ENCODE data around the gene UBAC2. TPM values are rescaled to one million over a fixed set of nuclear protein-coding genes. Genes with fewer than 3 reads are reported as not detected.

UBAC2 gene
- total and polyA plus RNA-seq, 2 of the 4 experiments (the other 2 are of a cell fraction): 20.8 to 36.3 TPM

DNA sequence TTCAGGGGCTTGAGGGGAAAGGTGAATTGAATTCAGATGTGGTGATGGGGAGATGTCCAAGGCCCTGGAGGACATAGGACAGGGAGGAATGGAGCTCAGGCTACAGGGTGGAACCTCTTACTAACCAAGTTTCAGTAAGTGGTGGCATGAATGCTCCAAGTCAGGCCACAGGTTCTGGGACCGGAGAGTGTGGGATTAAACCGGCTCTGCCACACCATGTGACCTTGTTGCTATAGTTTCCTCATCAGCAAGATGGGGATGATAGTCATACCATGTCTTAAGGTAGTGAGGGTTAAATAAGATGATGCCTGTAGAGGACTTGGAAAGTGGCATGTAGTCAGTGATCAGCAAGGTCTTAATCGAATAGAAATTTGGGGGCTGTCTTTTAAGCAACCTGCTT, 90.2 kb downstream of the UBAC2 start:
- Histone ChIP-seq H2AK9ac (replicated peaks; ENCODE audit: low read depth, low read length, poor library complexity) (no peak overlapping the region), H3K79me1 (ENCODE audit: low read depth in 1 of 2, low read length in 2 of 2) (peaks cover 14 to 15% of the 10 kb centered on the region in 2 experiments; a peak in 3 of 4 replicates), H3K4me3 (ENCODE audit: insufficient read depth, low read depth, low read length) (no peak overlapping the region), H4K5ac (ENCODE audit: low read depth, low read length) (no peak overlapping the region), H2AFZ (replicated peaks; ENCODE audit: low read length, poor library complexity) (no peak overlapping the region), H4K91ac (ENCODE audit: insufficient read depth, low read depth, low read length) (no peak overlapping the region), H3K14ac (replicated peaks; ENCODE audit: low read depth, low read length) (no peak overlapping the region), H3K36me3 (ENCODE audit: control insufficient read depth, insufficient read depth, low read length) (no peaks in the 10 kb centered on the region; the same call in 1 of the 2 replicates), H3K27ac (ENCODE audit: insufficient read depth, low read length) (no peak overlapping the region), H3K9ac (ENCODE audit: low read depth, low read length) (no peak overlapping the region), H4K20me1 (ENCODE audit: insufficient read depth, low read length) (no peaks in the 10 kb centered on the region), H2BK120ac (ENCODE audit: low read depth, low read length) (no peak overlapping the region), H3K27me3 (ENCODE audit: control insufficient read depth, insufficient read depth, low read length) (no peaks in the 10 kb centered on the region), H3K23ac (ENCODE audit: low read depth, low read length) (no peak overlapping the region; the same call in 1 of the 2 replicates), H2BK15ac (ENCODE audit: low read depth, low read length) (no peak overlapping the region), H2AK5ac (ENCODE audit: low read depth, low read length) (no peak overlapping the region), H3K4me1 (ENCODE audit: control insufficient read depth, insufficient read depth, low read length) (peaks cover under 1% of the 10 kb centered on the region; the same call in 1 of the 2 replicates), H3K56ac (ENCODE audit: extremely low read depth, insufficient read depth, low read length) (no peak overlapping the region), H3K9me1 (ENCODE audit: insufficient read depth, low read length) (peaks cover 4% of the 10 kb centered on the region; the same call in 1 of the 2 replicates), H2BK20ac (ENCODE audit: low read depth, low read length) (no peak overlapping the region), H3K4me2 (ENCODE audit: low read depth, low read length) (no peak overlapping the region), H3K9me3 (ENCODE audit: control insufficient read depth, insufficient read depth, low read length) (no peaks in the 10 kb centered on the region), H3K18ac (ENCODE audit: low read depth, low read length) (no peak overlapping the region), H2BK5ac (ENCODE audit: low read depth, low read length, poor library complexity, severe bottlenecking) (no peak overlapping the region), H3K4ac (ENCODE audit: low read depth, low read length) (no peak overlapping the region), H4K8ac (ENCODE audit: low read depth in 2 of 2, low read length in 2 of 2) (no peak overlapping the region)
- DNase-seq (no peak), ATAC-seq (ENCODE audit: low read depth) (no peak)
- intact Hi-C loops (cut with micrococcal nuclease): no loop called here
- ChIA-PET CTCF (no interaction called here), POLR2A (ENCODE audit: unreplicated experiment) (no interaction called here)
- in situ Hi-C loops (cut with MboI; ENCODE audit: low sequenced_read_pairs): no loop called here
- no TSS peak for BruUV-seq (replicated peaks)
- 86% methylated on average over 1 of the region's 3 CpGs; no CpG with 5 or more reads in 1 of the 2 experiments for WGBS, 2 experiments (ENCODE audit: extremely low coverage in 2 of 2, insufficient read length in 1 of 2)
- no peak for TF ChIP-seq MAZ (IDR thresholded peaks at IDR 0.05; ENCODE audit: borderline replicate concordance, low read depth, low read length)
- TF ChIP-seq, protein P1, sequence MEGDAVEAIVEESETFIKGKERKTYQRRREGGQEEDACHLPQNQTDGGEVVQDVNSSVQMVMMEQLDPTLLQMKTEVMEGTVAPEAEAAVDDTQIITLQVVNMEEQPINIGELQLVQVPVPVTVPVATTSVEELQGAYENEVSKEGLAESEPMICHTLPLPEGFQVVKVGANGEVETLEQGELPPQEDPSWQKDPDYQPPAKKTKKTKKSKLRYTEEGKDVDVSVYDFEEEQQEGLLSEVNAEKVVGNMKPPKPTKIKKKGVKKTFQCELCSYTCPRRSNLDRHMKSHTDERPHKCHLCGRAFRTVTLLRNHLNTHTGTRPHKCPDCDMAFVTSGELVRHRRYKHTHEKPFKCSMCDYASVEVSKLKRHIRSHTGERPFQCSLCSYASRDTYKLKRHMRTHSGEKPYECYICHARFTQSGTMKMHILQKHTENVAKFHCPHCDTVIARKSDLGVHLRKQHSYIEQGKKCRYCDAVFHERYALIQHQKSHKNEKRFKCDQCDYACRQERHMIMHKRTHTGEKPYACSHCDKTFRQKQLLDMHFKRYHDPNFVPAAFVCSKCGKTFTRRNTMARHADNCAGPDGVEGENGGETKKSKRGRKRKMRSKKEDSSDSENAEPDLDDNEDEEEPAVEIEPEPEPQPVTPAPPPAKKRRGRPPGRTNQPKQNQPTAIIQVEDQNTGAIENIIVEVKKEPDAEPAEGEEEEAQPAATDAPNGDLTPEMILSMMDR (conservative IDR thresholded peaks at IDR 0.05; ENCODE audit: low read depth, low read length): no peak
- TF ChIP-seq MAFK (IDR thresholded peaks at IDR 0.05; ENCODE audit: low read depth, low read length): no peak
- TF ChIP-seq NFE2L2 (IDR thresholded peaks at IDR 0.05; ENCODE audit: low read depth, low read length): no peak
- dilution Hi-C loops (cut with HindIII; ENCODE audit: low sequenced_read_pairs, unreplicated experiment): no loop called here

All from IMR-90 (cell line).